Stimulated activated CD4-positive, alpha-beta T cell treated with anti-CD3 and anti-CD28 coated beads, Interleukin-15, amount 100 ng/mL, for 1 hour (primary cell): Measurements from ENCODE around the gene KIAA1671.
"Not testable (repeated sequence)": the region's sequence is repeated elsewhere in the genome, so short reads cannot be mapped to it uniquely, and the experiment has no call there.

Source experiments
- DNase-seq, 2 donors: peaks; one replicate each; pipeline ENCODE4 v3.0.0-alpha.2; 2020; ENCODE audit warnings: low read depth in 1 of 2, low spot score in 1 of 2

Gene KIAA1671

GRCh38 chr22:25165785-25166184 is 213.3 kb downstream of the KIAA1671 start:
- no peak for DNase-seq

DNA sequence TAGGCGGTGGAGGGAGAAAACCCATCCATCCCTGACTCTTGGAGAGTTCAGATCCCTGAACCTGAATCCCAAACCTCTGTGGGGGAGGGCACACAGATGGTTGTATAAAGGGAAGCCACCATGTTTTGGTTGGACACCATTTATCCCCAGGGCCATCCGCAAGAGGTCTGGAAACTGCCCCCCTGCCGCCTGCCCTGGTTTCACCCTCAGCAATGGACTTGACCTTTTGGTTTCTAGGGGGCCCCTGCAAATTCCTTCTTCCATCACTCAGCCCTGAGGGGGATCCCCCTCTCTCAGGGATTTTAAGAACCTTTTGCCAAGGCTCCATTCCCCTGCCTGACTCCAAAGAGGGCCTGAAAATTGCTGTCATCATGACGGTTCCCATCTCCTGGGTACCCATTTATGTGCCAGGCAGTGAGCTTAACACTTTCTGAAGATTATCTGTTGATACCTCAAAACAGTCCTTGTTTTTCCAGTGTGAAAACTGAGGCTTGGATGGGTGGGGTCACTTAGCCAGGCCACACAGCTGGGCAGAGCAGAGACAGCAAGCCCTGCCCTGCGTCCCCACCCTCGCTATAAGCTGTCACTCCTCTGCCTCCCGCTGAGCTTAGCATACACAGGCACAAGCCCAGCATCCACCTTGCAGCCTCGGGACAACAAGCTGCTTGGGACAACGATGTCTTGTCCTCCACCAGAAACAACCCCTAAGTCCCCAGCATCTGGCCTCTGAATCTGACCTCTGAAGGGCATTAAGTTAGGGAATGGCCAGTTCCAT is 213.9 kb downstream of the KIAA1671 start:
- DNase-seq = no peak

DNA sequence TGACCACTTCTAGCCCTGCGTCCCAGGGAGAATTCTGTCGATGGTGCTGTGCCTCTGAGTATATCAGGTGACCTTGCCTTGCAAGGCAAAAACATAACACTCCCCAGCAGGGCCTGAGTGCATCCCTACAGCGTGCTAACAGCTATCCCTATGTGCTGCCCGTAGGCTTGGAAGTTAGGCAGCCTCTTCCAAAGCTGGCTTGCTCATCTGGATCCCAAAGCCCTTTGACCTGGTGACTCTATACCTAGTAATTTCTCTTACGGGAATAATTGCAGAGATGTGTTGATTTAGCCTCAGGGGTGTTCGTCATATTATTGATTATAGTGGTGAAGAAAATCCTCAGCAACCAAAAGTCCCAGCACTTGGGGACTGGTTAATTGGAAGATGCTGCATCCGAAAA is 214.6 kb downstream of the KIAA1671 start:
- DNase-seq = no peak

- DNase-seq = no peak
These were observed 215.5 kb downstream of the KIAA1671 start for GRCh38 chr22:25167834-25168601.

GRCh38 chr22:25169278-25170031 is 216.9 kb downstream of the KIAA1671 start:
- DNase-seq = no peak

GRCh38 chr22:25170426-25170980 is 218.0 kb downstream of the KIAA1671 start:
- no peak for DNase-seq

DNA sequence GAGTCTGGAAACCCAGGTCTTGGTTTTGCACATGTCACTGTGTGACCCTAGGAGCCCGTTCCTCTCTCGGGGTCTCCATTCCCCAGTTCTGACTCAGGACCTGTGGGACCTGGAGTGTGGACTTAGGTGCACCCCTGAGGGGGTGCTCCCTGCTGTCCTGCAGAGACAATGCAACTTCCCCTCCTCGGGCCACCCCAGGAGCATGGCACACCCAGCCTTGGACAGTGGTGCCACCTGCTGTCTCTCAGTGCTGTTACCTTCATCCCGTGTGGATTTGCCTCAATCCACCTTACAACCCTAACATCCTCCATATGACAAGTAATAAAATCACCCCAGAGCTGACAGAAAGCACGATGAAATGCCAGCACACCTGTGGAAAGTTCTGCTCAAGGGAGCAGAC is 219.6 kb downstream of the KIAA1671 start:
- no peak for DNase-seq

DNA sequence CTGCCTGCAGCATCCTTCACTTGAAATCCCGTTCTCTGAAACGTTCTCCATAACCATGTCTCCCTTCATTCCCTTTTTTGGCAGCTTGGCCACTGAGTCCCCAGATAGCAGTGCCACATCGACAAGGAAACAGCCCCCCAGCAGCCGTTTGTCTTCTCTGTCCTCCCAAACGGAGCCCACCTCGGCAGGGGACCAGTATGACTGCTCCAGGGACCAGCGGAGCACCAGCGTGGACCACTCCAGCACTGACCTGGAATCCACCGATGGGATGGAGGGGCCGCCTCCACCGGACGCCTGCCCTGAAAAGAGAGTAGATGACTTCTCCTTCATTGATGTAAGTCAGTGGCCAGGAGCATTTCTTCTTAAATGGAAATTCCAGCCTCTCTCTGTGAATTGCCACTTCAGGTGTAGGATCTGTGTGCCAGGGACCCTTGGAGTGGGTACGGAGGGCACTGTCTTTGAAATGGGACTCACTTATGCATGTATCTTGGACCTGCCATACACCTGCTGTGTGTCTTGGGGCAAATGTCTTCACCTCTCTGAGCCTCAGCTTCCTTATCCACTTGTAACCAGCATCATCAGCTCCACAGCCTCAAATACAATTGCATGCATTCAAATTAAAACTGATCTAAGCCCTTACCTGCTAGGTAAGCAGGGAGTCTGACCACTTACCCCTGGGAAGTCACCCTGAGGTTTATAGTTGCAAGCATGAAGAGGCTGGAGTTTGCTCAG is 221.8 kb downstream of the KIAA1671 start:
- DNase-seq = no peak

- no peak for DNase-seq
These were observed 222.4 kb downstream of the KIAA1671 start for GRCh38 chr22:25174888-25175411.

- DNase-seq = no peak
These were observed 223.7 kb downstream of the KIAA1671 start for GRCh38 chr22:25176175-25176574.

DNA sequence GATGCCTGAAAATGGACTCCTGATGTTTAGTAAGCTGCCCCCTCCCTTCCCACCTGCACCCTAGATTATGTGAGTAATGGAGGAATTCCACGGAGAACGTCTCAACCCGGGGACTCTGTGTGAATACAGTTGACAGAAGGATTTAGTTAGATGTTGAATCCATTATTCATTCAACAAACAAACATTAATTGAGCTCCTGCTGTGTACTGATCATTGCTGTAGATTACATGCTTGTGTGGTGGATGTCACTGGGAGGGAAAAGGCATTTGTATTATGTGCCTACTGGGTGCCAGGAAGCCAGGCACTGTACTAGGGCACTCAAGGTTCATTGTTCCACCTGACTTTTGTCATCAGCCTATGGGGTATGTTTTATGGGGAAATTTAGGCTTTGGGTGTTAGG is 224.3 kb downstream of the KIAA1671 start:
- DNase-seq = no peak

- no peak for DNase-seq
These were observed 224.7 kb downstream of the KIAA1671 start for GRCh38 chr22:25177226-25177625.

GRCh38 chr22:25177895-25178294 is 225.4 kb downstream of the KIAA1671 start:
- DNase-seq = no peak

DNA sequence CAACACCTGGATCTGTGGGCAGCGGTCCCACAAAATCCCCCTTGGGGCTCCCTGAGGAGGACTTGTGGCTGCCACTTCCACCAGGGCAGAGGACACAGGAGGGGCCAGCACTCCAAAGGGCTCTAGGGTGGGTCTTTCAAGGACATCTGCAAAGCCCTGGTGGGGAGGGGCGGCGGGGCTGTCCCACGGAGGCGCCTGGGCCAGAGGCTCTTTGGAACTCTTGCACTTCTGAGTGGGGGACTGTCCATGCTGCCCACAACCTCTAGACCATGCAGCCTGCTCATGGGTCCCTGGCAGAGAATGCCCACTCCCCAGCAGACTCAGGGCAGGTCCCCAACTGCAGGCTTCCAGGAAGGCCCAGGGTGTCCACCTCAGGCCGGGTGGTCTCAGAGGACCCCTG is 225.8 kb downstream of the KIAA1671 start:
- DNase-seq = not testable (repeated sequence)

GRCh38 chr22:25178869-25179631 is 226.5 kb downstream of the KIAA1671 start:
- not testable (repeated sequence) for DNase-seq

DNA sequence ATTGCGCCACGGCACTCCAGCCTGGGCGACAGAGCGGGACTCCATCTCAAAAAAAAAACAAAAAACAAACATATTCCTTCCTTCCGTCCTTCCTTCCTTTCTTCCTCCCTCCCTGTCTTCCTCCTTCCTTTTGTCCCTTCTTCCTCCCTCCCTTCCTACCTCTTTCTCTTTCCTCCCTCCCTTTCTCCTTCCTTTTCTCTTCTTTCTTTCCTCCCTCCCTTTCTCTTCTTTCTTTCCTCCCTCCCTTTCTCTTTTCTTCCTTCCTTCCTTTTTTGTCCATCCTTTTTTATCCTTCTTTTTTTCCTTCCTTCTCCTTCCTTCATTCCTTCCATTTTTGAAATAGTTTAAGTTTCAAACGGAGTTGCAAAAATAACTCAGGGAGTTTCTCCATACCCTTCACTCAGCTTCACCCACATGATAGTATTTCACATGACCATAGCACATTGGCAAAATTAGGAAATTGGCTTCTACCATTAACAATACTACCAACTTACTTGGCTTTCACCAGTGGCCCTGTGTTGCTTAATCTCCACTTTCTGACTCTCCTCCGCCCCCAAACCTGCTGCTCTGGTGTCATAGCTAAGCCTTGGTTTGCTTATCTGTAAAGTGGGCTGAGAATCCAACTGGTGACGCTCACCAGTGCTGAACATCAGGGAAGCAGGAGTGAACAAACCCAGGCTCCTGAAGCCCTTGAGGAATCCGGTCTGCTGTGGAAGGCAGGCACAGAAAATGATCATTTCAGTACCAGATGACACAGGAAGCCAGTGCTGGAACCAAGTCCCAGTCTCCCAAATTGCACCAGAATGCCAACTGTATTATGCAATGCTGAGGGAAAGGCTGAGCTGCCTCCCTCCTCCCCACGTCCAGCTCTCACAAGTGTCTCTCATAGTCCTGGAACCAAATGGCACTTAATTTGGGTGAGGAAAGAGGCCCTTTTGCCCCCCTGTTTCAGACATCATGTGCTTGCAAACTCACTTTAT is 229.9 kb downstream of the KIAA1671 start:
- no peak for DNase-seq

- DNase-seq = no peak
These were observed 231.6 kb downstream of the KIAA1671 start for GRCh38 chr22:25183949-25184619.

DNA sequence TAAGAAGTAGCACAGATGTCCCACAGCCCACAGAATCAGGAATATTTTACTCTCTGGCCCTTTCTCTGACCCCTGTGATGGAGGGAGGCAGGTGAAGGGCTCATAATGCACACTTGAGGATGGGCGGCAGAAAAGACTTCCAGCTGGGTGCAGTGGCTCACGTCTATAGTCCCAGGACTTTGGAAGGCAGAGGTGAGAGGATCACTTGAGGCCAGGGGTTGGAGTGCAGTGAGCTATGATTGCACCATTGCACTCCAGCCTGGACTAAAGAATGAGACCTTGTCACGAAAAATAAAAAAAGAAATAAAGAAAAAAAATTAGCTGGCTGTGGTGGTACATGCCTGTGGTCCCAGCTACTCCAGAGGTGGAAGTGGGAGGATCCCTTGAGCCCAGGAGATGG is 233.6 kb downstream of the KIAA1671 start:
- DNase-seq = no peak
